Lower lobe of right lung (tissue), 2 donors: ENCODE results near the gene IFRD2. TPM values are rescaled to one million over a fixed set of nuclear protein-coding genes. Genes with fewer than 3 reads are reported as not detected.

Experiments used
- ATAC-seq, 2 donors: fragments of 200-7000 bp; cut with Tn5 transposase; one replicate each; pipeline ENCODE4 v1.9.1; 2020 to 2022; ENCODE audit warnings: mild to moderate bottlenecking in 2 of 2, moderate library complexity in 2 of 2
- DNase-seq: peaks from one replicate; pipeline ENCODE4 v3.0.0-alpha.2; 2020
- H3K27ac ChIP-seq: fragments of 200-600 bp; one replicate; pipeline ENCODE4 v1.8.0; 2022
- H3K27me3 ChIP-seq: fragments of 200-600 bp; one replicate; pipeline ENCODE4 v1.8.0; 2022; ENCODE audit warnings: low read depth
- H3K36me3 ChIP-seq: fragments of 200-600 bp; one replicate; pipeline ENCODE4 v1.8.0; 2022; ENCODE audit warnings: mild to moderate bottlenecking
- H3K4me1 ChIP-seq: fragments of 200-600 bp; one replicate; pipeline ENCODE4 v1.8.0; 2022
- H3K4me3 ChIP-seq: fragments of 200-600 bp; one replicate; pipeline ENCODE4 v1.8.0; 2022; ENCODE audit warnings: mild to moderate bottlenecking
- H3K9me3 ChIP-seq: fragments of 200-600 bp; one replicate; pipeline ENCODE4 v1.8.0; 2022
- intact Hi-C: fragments of 100-400 bp; cut with DNase I; formaldehyde crosslinking; loops from one replicate; pipeline ENCODE4 v1.11.0; 2022
- total RNA-seq: library from RNA; stranded (reverse); fragmentation: NEBNext Ultra II Directional; extraction: Animal tissue kit (Norgen Biotek cat#: 25700); gene quantifications from one replicate; pipeline ENCODE4 v1.2.1, GENCODE V29; 2021
- TF ChIP-seq, protein P1 (sequence below): fragments of 200-600 bp; IDR thresholded peaks from one replicate; pipeline ENCODE4 v1.8.0; 2022; ENCODE audit warnings: antibody characterized with exemption, mild to moderate bottlenecking
- donor health status: DM: no; HTN: yes; CAD: no; lungs with severe emphysema.

Gene IFRD2
- total RNA-seq, 1 donor from 2014 or later: 66.9 TPM

DNA sequence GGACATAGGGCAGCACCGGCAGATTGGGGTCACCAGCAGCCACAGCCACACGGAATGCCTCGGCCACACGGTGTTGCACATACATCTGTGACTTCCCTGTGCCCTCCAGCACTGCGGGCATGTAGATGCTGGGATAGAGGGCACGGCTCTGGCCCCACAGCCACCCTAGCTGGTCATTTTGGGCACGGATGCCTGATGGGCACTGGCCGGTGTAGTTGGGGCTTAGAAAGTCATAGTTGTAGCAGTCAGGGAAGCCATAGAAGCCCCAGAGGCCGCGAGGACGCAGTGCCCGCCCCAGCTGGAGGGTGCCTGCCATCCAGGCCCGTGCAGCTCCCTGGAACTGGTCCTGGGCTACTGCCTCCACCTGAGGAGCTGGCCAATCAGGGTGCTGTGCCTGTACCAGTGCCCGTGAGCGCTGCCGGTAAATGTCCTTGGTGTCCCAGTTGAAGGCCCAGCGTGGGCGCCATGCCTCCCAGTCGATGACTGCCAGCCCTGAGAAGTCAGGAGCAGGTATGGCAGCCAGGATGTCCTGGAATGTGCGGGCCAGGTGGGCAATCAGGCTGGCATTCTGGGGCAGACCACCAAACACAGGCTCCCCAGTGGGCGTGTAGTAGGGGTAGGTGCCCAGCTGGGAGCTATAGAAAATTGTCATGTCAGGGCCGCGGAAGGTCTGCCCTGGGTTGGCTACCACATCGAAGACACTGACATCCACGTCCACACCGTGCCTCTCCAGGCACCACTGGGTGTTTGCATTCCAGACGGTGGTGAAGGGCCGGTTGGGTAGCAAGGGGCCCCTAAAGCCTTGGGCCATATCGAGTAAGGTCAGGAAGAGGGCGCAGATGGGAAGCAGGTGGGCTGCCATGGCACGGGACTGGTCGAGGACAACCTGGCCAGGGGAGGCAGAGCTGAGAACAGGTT, 10.1 kb upstream of the IFRD2 start:
- ATAC-seq (no peak), DNase-seq (no peak)
- Histone ChIP-seq H3K9me3 (no peaks in the 10 kb centered on the region), H3K4me3 (peak overlapping the region; percentile 75), H3K27ac (peak overlapping the region; percentile 84), H3K27me3 (no peaks in the 10 kb centered on the region), H3K4me1 (peaks cover 55% of the 10 kb centered on the region), H3K36me3 (no peaks in the 10 kb centered on the region)
- intact Hi-C loops: no loop called here
- TF ChIP-seq, protein P1, sequence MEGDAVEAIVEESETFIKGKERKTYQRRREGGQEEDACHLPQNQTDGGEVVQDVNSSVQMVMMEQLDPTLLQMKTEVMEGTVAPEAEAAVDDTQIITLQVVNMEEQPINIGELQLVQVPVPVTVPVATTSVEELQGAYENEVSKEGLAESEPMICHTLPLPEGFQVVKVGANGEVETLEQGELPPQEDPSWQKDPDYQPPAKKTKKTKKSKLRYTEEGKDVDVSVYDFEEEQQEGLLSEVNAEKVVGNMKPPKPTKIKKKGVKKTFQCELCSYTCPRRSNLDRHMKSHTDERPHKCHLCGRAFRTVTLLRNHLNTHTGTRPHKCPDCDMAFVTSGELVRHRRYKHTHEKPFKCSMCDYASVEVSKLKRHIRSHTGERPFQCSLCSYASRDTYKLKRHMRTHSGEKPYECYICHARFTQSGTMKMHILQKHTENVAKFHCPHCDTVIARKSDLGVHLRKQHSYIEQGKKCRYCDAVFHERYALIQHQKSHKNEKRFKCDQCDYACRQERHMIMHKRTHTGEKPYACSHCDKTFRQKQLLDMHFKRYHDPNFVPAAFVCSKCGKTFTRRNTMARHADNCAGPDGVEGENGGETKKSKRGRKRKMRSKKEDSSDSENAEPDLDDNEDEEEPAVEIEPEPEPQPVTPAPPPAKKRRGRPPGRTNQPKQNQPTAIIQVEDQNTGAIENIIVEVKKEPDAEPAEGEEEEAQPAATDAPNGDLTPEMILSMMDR: no peak

DNA sequence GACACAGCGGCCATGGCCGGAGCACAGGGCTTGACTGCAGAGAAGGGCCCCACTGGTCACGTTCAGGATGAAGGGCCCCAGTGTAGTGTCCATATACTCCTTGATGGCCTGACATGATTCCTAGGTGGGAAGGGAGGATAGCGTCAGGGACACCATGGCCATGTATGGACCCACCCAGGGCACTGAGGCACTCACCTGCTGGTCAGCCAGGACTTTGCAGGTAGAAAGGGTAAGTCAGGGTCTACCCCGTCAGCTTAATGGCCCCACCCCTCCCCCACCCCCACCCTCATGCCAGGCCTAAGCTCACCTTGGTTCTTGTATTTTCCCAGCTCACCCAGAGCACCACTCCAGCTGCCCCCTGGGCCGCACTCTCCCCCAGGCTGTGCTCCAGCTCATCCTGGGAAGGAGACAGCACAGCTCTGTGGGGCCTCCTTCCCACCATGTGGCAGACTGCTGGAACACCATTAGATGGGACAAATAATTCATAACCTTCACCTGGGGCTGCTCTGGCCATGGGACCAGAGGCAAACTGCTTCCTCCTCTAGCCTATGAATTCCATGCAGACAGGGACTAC, 8.5 kb upstream of the IFRD2 start:
- intact Hi-C loops: no loop called here
- no peak for DNase-seq

DNA sequence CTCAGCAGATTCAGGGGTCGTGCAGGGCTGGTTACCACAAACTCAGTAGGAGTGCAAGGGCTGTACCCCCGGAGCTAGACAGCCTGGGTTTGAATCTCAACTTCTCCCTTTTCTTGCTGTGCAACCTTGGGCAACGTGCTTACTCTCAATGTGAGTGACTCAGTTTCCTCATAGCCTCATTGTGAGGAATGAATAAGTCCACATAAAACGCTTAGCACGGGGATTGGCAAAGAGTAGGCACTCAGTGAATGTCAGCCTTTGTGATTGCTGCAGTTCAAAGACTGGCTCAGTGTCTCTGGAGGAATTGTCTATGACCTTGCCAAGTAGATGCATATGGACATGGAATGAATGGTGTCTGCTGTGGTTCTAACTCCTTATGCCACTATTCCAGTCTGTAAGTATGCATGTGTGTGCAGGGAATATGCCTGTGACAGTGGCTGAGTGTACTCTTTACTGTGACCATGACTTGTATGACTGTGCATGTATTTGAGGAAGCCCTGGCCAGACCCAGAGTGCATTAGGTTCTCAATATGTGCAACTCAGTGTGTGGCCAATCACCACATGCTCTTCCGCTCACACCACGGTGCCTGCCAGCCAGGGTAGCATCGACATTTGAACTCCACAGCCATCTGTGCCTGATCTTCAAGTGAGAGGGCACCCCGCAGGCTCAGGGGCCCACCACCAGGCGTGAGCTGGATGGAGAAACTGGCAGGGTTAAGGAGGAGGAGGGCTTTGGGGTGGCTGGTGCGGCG, 7.9 kb upstream of the IFRD2 start:
- ATAC-seq (peak; percentile 2 to 25), DNase-seq (peak; percentile 68)
- peaks cover 55% of the 10 kb centered on the region for H3K4me1 ChIP-seq
- peak overlapping the region; percentile 88 for H3K27ac ChIP-seq
- H3K4me3 ChIP-seq: peak overlapping the region; percentile 75
- no peaks in the 10 kb centered on the region for H3K27me3 ChIP-seq
- intact Hi-C loops: no loop called here
- no peaks in the 10 kb centered on the region for H3K9me3 ChIP-seq
- TF ChIP-seq, protein P1: no peak
- H3K36me3 ChIP-seq: no peaks in the 10 kb centered on the region

More for the DNA sequence above, 8.5 kb upstream of the IFRD2 start:
- Histone ChIP-seq H3K4me1 (peaks cover 55% of the 10 kb centered on the region), H3K27ac (peak overlapping the region; percentile 88), H3K4me3 (peak overlapping the region; percentile 75), H3K36me3 (no peaks in the 10 kb centered on the region), H3K27me3 (no peaks in the 10 kb centered on the region), H3K9me3 (no peaks in the 10 kb centered on the region)
- no peak for ATAC-seq
- TF ChIP-seq, protein P1: no peak

DNA sequence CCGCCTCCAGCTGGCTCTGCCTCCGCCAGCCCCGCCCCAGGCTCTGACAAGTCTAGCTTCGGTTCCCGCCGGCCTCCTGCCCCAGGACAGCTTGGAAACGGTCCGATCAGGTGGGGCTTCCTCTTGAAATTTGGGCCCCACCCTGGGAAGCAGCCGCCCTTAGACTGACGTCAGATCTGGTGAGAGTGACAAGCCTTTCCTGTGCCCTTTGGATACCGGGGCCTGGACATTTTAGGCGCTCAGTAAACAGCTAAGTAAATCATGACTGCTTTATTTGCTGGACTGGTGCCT, 7.4 kb upstream of the IFRD2 start:
- peak overlapping the region; percentile 88 for H3K27ac ChIP-seq
- ATAC-seq: no peak
- H3K4me3 ChIP-seq: peak overlapping the region; percentile 75
- peaks cover 55% of the 10 kb centered on the region for H3K4me1 ChIP-seq
- no peak for DNase-seq
- no peaks in the 10 kb centered on the region for H3K36me3 ChIP-seq
- no peaks in the 10 kb centered on the region for H3K9me3 ChIP-seq
- intact Hi-C loops: no loop called here
- TF ChIP-seq, protein P1: no peak
- no peaks in the 10 kb centered on the region for H3K27me3 ChIP-seq

DNA sequence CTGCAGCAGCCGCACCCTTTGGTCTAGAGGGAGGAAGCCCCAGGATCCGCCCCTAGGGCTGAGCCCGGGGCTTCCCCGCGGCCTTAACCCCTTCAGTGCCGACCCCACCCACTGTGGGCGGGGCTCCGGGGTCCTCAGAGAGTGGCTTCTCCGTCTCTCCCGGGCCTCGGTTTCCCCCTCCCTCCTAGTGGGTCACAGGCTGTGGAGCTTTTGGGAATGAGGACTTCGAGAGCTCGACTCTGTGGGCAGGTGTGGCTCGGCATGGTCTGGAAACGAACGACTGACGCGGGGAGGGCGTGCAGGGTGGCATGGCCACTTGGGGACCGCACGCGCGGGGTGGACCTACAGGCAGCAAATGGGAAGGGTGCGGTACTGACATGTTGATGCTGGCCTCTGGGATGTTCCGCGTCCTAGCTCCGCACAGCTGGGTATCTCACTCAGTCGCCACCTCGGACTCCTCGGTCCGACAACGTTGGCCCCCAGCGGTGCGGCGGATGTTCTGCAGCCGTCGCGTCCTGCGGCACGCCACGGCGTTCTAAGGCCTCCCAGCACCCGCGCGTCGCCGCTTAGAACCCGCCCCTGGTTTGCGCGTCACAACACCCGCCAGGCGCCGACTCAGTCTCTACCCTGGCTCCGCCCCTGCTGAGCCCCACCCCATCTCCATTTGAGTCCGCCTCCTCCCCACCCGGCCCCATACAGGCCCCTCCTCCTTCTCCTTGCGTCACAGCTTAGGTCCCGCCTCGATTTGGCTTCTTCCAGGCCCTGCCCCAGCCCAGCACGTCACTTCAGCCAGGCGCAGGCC, 6.8 kb upstream of the IFRD2 start, which contains the start of the genes HYAL3 and NAA80:
TSS of gene HYAL3 (minus strand) at position 570 of the 802 bp plus-strand sequence. CDS start 3,803 bp downstream, outside the sequence.
TSS of gene NAA80 (minus strand) at position 570 of the 802 bp plus-strand sequence. CDS start 1,942 bp downstream, outside the sequence.
- DNase-seq: peak; percentile 99
- TF ChIP-seq, protein P1: peak; percentile 49
- Histone ChIP-seq H3K4me1 (peaks cover 55% of the 10 kb centered on the region), H3K27me3 (no peaks in the 10 kb centered on the region), H3K27ac (peak within 1 kb of the TSS; percentile 88), H3K9me3 (no peaks in the 10 kb centered on the region), H3K36me3 (no peaks in the 10 kb centered on the region), H3K4me3 (peak within 1 kb of the TSS; percentile 75)
- peak; percentile 90 to 94 for ATAC-seq
- intact Hi-C loops: no loop called here
